Stimulated activated CD8-positive, alpha-beta memory T cell treated with anti-CD3 and anti-CD28 coated beads, Interleukin-2, amount 100 ng/mL, for 48 hours (primary cell): ENCODE measurements around the gene GNB1L.

ENCODE experiments used
- DNase-seq, 2 donors: peaks; one replicate each; pipeline ENCODE4 v3.0.0-alpha.2; 2020; ENCODE audit warnings: low read depth in 2 of 2

Gene GNB1L

DNA sequence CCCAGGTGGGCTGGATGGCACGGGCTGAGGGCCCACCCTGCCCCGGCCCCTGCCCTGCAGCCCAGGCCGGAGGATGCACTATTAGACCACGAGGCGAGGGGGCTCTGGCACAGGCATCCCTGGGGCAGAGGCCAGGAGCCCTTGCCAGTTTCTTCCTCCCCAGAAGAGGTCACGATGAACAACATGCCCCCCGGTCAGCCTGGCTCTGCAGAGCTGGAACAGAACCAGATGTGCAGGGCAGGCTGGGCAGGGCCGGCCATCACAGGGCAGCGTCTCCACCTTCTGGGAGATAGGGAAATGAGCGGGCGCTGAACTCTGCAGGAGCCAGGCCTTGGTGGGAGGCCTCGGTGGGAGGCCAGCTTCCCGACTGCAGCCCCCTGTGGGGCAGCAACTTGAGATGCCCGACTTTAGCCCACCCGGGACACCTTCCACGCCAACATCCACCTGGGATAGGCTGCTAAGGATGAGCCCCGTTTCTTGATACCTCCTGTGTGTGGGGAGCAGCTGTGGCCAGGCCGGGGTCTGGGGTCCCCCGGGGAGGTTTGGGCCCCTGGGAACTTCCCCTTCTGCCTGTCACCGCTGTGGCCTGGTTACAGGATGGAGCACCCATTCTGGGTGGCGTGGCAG lies 21.8 kb upstream of the GNB1L start:
- DNase-seq = no peak

DNA sequence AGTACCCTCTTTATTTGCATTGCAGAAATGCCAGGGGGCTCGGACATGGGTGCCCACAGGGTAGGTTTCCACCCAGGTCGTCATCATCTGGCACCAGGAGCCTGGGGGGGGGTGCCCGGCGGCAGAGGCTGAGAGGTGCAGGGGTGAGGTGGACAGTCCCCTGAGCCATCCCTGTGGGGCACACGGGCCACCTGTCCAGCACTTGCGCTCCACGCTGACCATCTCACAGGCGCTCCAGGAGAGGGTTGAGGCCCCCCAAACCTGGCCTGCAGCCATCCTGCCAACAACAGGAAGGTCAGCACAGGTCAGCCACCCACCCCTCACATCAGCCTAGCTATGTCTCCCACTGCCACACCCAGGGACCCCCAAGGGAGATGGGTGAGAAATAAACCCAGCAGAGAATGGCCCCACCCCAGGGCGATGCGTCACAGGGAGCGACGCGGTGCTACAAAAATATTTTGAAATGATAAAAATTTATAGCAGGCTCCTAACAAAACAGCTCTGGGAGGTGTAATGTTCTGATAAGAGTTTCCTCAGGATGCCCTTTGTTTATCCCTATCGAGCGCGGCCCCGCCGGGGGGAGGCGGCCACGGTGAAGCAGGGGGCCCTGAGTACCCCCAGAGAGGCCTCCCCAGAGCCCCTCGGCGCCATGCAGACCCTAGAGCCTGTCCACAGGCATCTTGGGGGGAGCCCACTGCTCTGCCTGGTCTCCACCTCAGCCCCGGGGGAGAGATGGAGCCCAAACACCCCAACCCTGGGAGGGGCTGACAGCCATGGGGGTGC lies 21.0 kb upstream of the GNB1L start:
- DNase-seq = no peak

DNA sequence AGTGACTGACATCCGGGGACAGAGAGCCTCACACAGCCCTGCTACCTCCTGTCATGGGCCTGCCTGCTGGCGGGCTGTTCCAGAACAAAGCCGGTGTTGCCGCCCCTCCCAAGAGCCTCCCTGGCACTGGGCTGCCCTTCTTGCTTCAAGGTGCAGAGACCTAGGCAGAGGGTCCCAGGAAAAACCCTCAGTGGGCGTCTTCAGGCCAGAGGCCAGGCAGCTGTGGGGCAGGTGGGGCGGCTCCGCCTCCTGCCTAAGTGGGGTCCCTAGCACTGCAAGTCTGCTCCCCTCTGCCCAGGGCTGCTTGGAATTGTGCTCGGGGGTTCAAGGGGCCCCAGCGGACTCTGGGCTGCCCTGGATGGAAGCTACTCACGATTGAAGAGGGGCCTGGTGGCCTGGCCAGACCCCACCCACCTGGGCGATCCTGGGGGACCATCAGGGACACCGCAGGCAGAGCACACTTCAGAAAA lies 20.4 kb upstream of the GNB1L start:
- no peak for DNase-seq

DNA sequence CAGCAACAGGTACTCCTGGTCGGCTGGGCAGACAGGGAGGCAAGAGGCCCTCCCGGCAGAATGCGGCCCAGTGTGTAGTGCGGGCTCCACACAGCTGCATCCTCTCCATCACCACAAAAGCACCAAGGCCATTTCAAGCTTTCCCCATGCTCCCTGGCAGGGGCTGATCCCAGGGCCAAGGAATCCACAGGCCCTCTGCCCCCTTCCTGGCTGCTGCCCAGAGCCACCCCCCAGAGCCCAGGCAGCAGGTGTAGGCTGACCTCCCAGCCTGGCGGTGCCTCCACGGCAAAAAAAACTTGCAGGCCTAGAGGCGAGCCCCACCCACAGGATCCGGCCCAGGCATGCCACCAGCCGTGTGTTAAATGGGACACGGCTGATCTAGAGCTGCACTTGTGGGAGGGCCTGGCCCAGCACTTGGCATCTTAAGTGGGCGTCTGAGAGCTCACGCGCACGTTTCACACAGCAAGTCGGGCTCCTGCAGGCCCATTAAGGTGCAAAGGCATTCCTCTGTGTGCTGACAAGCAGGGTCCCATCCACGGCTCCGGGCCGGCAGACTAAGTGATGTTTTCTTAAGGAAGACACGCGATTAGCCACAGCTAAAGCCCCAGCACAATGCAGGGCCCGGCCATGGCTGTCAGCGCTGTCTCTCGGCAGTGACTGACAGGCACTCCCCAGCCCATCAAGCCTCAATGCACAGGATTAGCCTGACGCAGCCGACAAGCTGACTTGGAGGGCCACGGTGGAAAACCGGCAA lies 19.8 kb upstream of the GNB1L start:
- no peak for DNase-seq

DNA sequence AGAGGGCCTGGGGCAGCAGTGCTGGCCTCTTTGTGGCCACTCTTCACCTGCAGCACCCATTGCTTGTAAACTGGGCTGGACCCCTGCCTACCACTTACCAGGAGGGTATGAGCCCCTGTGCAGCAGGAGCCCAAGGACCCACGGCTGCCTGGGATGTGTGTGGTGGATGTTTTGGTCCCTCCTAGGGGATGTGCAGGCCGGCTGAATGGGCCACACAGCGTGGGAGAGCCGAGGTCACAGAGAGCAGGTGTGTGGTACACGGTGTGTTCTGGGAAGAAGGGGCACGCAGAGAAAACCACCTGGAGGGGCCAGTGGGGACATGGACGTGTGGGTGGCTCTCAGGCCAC lies 19.3 kb upstream of the GNB1L start:
- no peak for DNase-seq

DNA sequence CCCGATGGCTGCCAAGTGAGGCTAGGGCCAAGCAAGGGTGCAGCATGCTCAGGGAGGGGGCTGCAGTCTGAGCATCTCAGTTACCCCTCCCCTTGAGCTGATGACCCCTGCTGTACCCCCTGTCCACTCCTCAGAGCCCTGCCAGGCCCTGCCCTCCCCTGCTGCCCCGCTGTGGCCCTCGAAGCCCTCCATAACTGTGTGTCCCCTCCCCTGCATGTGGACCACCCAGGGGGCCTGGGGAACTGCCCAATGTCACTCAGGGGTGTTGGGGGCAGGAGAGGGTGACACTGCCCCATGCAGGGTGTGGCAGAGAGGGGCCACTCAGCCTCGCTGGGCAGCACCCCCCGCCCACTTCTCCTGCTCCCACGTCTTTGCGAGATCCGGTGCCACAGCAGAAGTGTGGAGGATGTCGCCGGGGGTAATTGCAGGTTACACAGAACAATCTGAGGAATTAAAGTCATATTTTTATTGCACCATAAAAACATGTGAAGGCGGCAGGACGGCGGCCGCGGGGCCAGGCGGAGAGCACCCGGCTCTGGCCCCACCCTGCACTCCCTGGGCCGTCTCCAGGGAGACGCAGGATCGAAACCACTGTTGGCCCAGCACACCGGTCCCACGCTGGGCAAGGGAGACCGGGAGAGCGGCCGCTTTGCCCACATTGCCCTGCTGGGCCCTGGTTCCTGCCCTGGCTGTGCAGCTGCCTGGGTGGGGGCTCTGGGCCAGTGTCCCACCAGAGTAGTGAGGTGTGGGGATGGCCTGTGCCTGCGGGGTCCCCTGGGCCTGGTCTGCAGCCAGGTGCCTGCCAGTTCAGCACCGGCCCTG lies 18.7 kb upstream of the GNB1L start:
- DNase-seq = no peak

DNA sequence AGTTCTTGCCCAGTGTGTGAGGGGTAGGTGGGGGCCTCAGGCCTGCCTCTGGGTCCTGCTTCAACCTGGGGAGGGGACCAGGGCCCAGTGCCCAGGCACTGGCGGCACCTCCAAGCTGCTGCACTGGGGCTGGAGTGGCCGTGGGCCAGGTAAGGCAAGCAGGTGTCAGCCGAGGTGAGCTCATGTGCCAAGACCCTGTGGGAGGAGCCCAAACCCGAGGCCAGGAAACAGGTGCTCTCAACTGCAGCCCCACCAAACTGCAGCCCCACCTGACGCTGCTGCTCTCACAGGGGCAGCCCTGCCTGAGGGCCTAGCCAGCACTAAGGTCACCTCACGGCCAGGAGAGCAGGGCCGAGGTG lies 18.1 kb upstream of the GNB1L start:
- no peak for DNase-seq

DNA sequence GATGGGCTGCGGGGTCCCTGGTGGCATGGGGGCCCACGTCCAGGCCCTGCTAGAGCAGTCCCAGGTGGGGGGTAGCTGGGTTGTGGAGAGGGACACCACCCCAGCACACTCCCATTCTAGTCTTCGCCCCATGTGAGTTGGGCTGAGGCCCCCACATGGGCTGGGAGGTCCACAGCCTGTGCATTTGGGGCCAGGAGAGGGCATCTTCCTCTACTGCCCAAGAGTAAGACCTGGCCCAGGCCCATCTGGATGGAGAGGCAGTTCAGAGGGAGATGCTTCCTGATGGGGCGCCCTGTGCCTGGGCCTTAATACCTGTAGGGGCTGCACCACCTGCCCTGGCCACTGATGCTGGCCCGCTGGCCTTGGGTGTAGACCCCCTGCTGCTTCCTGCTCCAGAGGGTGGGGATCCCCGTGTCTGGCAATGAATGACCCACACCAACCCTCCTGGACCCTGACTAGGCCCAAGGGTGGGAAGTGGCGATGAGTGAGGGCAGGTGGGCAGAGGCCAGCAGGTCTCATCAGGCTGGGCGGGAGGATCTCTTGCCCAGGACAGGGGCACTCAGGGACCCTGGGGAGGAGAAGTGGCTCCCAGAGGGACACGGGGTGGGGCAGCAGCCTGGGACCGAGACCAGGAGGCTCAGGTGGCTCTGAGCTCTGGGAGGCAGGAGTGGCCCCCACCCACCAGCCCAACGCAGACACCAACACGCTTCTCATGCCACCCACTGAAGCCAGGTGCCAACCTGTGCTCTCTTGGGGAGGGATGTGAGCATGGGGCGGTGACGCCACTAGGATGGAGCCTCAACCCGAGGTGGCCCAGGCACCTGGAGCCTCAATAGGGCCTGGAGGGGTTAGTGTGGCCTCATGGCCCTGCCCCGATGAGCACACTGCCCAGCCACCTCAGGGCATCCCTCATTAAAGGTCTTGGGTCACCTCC lies 17.4 kb upstream of the GNB1L start:
- DNase-seq = no peak

DNA sequence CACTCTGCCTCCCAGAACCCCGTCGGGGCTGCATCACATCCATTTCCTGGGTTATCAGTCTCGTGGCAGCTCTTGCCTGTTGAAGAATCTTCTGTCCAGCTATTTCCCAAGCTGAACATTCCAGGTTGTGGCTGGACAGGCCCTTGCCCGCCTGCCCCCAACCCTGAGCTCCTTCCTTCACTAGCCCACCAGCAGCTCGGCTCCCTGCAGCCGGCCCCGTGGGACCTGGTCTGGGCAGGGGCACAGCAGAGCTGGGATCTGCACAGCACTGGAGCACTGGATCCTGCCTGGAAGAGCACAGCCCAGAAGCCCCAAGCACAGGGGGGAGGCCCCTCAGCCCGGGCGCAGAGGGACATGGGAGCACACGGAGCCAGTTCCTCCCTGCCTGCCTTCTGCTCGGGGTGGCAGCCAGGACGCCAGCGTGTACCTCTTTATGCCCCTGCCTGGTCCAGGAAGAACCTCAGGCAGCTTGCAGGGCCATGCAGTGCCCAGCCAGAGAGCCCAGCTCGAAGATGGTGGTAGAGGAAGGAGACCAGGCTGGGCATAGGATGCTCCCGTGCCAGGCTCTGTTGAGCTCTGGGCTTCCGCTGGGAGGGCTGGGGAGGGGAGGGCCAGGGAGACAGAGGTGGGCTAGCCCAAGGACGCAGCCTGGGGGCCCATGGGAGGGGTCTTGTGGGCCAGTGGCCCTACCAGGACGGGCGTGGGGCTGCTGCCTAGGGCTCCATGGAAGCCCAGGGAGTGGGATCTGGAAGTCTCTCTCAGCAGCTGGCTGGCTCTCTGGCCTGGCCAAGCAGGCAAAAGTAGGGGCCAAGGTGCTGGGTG lies 16.6 kb upstream of the GNB1L start:
- DNase-seq = no peak

DNA sequence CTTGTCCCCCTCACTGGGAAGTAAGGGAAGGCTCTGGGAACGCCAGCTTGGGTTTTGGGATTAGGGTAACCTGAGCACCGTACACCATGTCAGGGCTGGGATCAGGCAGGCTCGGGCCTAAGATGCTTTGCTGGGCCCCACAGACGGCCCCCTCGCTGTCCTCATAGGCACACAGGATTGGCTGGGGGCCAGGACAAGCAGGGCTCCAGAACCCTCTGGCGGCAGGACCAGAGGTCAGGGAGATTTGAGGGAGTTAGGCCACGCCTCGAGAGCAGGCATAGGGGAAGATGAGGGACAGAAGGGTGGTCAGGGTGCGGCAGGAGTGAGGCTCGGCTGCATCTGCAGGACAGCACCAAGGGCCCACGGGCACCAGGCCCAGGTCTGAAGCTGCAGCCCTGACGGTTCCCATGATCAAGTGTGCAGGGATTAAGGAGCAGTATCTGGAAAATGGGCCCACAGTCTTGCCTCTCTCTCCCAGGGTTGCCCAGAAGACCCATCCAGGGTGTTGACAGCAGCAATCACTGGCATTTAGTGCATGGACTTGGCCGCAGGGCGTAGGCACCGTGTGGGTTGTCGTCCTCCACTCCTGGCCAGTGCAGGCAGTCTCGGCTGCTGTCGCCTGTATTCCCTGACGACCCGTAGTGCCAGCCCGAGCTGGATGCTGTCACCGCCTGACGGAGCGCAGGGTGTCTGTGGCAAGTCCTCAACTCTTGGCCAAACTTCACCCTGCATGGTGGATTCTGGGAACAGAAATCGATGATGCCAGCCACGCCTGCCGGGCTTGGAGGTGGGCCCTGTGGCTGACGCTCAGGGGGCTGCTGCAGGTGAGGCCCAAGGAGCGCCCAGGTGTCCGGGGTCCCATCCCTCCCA lies 15.7 kb upstream of the GNB1L start:
- DNase-seq = no peak

DNA sequence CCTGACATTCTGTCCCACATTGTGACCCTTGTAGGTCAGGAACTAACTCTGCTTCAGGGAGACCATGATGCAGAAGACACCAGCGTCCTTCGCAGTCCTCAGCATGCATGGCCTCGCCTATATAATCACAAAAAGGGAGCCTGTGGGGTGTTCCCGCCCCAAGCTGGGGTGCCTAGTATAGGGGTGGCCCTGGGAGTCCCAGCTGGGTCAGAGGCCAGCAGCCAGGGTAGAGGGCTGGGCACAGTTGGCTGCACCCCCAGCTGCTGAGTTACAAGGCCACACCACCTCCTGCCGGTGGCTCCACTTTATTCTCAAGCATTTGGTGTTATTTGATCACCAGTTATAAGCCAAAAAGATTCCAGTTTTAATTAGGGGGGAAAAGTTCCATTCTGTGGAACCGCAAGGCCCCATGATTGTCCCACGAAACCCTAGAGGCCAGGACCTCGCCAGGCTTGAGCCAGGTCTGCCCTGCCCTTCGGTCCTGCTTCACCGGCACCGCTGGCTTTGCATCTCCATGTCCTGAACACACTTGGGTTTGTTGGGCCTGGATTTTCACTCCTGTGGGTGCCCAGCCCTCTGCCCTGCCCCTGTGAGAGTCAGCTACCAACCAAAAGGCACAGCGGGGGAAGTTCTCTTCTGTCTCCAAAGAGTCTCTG lies 15.0 kb upstream of the GNB1L start:
- DNase-seq = no peak

DNA sequence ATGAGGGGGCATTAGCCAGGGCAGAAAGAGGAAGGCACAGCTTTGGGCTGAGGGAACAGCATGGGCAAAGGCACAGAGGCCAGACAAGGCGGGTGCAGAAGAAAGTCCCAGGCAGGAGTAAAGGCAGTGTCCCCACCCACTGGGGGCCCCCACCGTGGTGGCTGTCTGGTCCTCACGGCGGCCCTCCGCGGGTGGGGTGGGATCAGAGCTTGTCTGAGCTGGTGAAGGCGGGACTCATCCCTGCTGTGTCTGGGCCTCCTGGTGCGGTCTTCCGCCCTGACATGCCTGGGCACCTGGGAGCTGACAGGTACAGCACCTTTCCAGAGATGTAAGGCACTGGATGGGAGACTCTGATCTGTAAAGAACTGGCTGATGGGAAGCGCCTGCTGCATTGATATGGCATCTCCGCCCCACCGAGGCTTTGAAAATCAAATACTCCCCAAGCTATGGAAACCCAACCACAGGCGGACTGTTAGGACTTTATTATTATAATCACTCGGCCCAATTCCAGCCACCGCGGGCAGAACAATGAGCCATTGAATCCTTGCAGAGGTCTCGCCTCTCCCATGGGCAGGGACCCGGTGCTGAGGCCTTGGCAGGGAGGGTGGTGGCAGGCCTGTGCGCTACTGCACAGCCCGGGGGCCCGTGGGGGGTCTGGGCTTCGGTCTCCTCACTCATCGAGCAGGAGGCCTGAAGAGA lies 14.2 kb upstream of the GNB1L start:
- no peak for DNase-seq

DNA sequence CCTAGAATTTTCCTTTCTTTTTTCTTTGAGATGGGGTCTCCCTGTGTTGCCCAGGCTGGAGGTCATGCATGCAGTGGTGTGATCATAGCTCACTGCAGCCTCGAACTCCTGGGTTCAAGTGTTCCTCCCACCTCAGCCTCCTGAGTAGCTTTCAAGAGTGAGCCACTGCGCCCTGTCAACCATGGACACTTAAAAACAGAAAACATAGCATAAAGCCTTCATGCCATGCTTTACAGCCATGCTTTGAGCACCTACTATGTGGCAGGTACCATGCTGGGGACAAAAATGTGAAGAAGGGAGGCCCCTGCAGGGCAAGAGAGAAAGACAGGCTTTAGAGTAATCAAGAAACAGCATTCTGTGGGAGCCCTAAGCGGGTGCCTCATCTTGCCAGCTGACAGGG lies 13.7 kb upstream of the GNB1L start:
- no peak for DNase-seq

DNA sequence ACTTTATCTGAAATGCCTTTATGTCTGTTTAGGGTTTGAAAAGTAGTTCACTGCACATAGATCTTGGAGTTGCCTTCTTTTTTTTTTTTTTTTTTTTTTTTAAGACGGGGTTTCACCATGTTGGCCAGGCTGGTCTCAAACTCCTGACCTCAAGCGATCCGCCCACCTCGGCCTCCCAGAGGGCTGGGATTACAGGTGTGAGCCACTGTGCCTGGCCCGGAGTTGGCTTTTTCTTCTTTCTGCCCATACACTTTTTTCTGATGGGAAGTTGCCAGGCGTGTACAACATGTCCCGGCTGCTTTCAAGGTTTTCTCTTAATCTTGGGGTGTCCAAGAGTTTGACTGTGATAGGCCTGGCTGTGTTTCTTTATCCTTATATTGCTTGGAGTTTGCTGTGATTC lies 12.9 kb upstream of the GNB1L start:
- no peak for DNase-seq

DNA sequence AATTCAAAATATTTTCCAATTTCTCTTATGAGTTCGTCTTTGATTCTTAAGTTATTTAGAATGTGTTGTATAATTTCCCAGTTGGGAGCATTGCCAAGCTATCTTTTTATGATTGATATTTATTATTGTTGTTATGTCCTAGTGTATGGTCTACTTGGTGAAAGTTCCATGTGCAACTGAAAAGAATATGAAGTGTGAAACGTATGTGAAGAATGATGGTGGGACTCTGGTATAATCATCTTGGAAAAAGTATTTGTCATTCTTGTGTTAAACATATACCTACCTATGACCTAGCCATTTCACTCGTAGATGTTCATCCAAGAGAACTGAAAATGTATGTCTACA lies 12.0 kb upstream of the GNB1L start:
- DNase-seq = no peak

DNA sequence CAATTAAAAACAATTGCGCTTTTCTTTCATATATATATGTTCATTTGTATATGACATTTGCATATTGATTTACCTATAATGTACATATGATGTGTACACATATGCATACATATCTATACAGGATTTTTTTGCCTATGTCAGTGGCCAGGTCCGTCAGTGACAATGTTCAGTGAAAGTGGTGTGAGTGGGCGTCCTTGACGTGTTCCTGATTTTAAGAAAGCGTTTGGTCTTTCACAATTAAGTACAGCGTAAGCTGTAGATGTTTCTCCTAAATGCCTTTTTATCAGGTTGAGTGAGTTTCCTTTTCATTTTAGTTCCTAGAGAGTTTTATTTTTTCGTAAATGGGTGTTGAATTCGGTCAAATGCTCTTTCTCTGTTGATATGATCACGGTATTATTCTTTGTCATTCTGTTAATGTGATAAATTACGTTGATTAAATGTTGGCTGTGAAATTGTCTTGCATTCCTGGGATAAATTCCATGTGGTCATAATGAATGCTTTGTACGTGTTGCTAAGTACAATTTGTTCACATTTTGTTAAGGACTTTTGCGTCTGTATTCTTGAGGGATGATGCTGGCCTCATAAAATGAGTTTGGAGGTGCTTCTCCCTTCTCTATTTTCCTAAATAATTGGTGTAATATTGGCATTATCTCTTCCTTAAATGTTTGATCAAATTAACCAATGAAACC lies 10.6 kb upstream of the GNB1L start:
- no peak for DNase-seq

DNA sequence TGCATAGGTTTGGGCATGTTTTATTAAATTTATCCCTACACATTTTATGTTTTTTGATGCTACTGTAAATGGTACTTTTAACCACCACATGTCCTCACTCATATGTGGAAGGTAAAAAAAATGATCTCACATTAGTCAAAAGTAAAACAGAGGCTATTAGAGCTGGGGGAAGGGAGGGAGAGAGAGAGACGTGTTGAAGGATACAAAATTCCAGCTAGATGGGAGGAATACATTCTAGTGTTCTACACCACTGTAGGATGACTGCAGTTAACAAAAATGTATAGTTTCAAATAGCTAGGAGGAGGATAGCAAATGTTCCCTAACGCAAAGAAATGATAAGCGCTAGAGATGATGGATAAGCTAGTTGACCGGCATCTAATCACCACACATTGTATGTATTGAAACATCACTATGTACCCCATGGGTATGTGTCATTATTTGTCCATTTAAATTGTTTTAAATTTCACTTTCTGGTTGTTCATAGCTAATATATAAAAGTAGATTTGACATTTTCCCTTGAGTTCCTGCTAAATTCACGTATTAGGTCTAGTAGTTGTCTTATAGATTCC lies 9.9 kb upstream of the GNB1L start:
- DNase-seq = no peak
